ENCODE results near the gene PDIA2.
A peak's percentile ranks its signal among the peaks of the same experiment; 100 is the strongest.

PDIA2 gene

DNA sequence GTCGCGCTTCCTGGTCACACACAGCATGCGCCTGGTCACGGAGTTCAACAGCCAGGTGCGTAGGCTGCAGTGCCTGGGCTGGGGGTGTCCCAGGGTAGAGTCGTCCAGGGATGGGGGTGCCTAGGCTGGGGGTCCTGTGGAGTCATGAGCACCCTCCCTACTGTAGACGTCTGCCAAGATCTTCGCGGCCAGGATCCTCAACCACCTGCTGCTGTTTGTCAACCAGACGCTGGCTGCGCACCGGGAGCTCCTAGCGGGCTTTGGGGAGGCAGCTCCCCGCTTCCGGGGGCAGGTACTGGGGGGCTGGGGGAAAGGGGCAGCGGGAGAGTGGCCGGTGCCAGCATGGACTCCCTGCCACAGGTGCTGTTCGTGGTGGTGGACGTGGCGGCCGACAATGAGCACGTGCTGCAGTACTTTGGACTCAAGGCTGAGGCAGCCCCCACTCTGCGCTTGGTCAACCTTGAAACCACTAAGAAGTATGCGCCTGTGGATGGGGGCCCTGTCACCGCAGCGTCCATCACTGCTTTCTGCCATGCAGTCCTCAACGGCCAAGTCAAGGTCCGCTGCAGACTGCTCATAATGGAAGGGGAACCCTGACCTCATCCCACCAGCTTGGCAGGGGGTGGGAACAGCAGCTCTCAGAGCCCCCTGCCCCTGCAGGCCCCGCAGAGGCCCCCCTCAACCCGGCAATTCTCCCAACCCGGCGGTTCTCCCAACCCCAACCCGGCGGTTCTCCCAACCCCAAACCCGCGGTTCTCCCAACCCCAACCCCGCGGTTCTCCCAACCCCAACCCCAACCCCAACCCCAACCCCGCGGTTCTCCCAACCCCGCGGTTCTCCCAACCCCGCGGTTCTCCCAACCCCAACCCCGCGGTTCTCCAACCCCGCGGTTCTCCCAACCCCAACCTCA lies 2.4 kb downstream of the PDIA2 start:
- Histone ChIP-seq H3K27ac (ENCODE audit: extremely low read depth, low read depth, low read length) (no peak overlapping the region), H3K9me3 (ENCODE audit: control insufficient read depth, insufficient read depth, low read depth, low read length) (no peaks in the 10 kb centered on the region), H3K4me1 (ENCODE audit: control insufficient read depth, insufficient read depth, low read length) (no peaks in the 10 kb centered on the region), H3K4me3 (ENCODE audit: low read depth, low read length) (no peak overlapping the region), H3K36me3 (ENCODE audit: control insufficient read depth in 2 of 2, insufficient read depth in 1 of 2, low read length in 2 of 2) (peaks cover 0 to 46% of the 10 kb centered on the region in 2 experiments; a peak in 2 of 3 replicates)
- POLR2A ChIA-PET: interaction anchor here (0.6 kb wide), 1 partner anchor 173 kb away, joined by 4 read pairs; no protein-coding TSS in a partner anchor
- TF ChIP-seq ATF2 (tag by site-specific recombination; IDR thresholded peaks at IDR 0.05; ENCODE audit: low read depth) (no peak), SCRT1 (tag by site-specific recombination; IDR thresholded peaks at IDR 0.05; ENCODE audit: borderline replicate concordance) (peak; percentile 52; the same call in 1 of the 2 replicates), ZNF121 (tag by site-specific recombination; IDR thresholded peaks at IDR 0.05) (no peak), SCRT2 (tag by site-specific recombination; IDR thresholded peaks at IDR 0.05) (peak; percentile 35; the same call in 1 of the 2 replicates), BCL11B (tag by site-specific recombination; IDR thresholded peaks at IDR 0.05; ENCODE audit: low read depth) (peak; percentile 27; the same call in 1 of the 2 replicates), ZNF555 (tag by site-specific recombination; conservative IDR thresholded peaks at IDR 0.05) (no peak)
- TF ChIP-seq, protein P1, sequence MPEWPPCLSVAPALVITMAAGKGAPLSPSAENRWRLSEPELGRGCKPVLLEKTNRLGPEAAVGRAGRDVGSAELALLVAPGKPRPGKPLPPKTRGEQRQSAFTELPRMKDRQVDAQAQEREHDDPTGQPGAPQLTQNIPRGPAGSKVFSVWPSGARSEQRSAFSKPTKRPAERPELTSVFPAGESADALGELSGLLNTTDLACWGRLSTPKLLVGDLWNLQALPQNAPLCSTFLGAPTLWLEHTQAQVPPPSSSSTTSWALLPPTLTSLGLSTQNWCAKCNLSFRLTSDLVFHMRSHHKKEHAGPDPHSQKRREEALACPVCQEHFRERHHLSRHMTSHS (tag by site-specific recombination; IDR thresholded peaks at IDR 0.05): no peak
- TF ChIP-seq, protein P2, sequence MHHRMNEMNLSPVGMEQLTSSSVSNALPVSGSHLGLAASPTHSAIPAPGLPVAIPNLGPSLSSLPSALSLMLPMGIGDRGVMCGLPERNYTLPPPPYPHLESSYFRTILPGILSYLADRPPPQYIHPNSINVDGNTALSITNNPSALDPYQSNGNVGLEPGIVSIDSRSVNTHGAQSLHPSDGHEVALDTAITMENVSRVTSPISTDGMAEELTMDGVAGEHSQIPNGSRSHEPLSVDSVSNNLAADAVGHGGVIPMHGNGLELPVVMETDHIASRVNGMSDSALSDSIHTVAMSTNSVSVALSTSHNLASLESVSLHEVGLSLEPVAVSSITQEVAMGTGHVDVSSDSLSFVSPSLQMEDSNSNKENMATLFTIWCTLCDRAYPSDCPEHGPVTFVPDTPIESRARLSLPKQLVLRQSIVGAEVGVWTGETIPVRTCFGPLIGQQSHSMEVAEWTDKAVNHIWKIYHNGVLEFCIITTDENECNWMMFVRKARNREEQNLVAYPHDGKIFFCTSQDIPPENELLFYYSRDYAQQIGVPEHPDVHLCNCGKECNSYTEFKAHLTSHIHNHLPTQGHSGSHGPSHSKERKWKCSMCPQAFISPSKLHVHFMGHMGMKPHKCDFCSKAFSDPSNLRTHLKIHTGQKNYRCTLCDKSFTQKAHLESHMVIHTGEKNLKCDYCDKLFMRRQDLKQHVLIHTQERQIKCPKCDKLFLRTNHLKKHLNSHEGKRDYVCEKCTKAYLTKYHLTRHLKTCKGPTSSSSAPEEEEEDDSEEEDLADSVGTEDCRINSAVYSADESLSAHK (tag by site-specific recombination; IDR thresholded peaks at IDR 0.05): peak; percentile 70; the same call in 1 of the 2 replicates
- TF ChIP-seq, protein P3, sequence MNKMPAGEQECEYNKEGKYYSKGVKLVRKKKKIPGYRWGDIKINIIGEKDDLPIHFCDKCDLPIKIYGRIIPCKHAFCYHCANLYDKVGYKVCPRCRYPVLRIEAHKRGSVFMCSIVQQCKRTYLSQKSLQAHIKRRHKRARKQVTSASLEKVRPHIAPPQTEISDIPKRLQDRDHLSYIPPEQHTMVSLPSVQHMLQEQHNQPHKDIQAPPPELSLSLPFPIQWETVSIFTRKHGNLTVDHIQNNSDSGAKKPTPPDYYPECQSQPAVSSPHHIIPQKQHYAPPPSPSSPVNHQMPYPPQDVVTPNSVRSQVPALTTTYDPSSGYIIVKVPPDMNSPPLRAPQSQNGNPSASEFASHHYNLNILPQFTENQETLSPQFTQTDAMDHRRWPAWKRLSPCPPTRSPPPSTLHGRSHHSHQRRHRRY (tag by site-specific recombination; IDR thresholded peaks at IDR 0.05): no peak
- CTCF ChIA-PET: no interaction called here

DNA sequence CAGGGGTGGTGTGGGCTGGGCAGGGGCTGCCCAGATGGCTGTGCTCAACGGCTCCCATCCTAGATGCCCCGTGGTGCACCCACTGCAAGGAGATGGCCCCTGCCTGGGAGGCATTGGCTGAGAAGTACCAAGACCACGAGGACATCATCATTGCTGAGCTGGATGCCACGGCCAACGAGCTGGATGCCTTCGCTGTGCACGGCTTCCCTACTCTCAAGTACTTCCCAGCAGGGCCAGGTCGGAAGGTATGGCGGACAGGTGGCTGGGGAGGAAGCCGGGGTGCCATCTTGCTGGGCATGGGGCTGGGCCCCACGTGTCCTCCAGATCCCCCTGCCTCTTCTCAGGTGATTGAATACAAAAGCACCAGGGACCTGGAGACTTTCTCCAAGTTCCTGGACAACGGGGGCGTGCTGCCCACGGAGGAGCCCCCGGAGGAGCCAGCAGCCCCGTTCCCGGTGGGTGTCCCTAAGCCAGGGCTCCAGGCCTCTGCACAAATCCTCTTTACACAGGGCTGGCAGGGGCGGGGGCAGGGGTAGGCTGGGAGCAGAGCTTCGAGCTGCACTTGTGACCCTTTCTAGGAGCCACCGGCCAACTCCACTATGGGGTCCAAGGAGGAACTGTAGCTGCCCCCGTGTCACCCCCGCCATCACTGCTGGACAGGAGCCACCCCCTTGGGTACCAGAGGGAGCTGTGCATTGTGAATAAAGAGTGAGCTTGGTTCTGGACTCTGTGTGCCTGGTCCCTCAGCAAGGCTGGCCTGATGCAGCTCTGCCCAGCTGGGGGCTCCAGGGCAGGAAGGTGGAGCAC lies 3.7 kb downstream of the PDIA2 start:
- H3K4me3 ChIP-seq (ENCODE audit: low read depth, low read length): no peak overlapping the region
- H3K36me3 ChIP-seq (ENCODE audit: control insufficient read depth in 2 of 2, insufficient read depth in 1 of 2, low read length in 2 of 2): peaks cover 0 to 58% of the 10 kb centered on the region in 2 experiments; a peak in 2 of 3 replicates
- H3K27ac ChIP-seq (ENCODE audit: extremely low read depth, low read depth, low read length): no peak overlapping the region
- ChIA-PET POLR2A (no interaction called here), CTCF (no interaction called here)
- TF ChIP-seq ZNF600 (tag by site-specific recombination; IDR thresholded peaks at IDR 0.05): 0 out of 2 replicates have a peak, but pooled peaks have one; percentile 13
- TF ChIP-seq GLI4 (tag by site-specific recombination; IDR thresholded peaks at IDR 0.05): no peak
- TF ChIP-seq, protein P4, sequence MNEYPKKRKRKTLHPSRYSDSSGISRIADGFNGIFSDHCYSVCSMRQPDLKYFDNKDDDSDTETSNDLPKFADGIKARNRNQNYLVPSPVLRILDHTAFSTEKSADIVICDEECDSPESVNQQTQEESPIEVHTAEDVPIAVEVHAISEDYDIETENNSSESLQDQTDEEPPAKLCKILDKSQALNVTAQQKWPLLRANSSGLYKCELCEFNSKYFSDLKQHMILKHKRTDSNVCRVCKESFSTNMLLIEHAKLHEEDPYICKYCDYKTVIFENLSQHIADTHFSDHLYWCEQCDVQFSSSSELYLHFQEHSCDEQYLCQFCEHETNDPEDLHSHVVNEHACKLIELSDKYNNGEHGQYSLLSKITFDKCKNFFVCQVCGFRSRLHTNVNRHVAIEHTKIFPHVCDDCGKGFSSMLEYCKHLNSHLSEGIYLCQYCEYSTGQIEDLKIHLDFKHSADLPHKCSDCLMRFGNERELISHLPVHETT (tag by site-specific recombination; IDR thresholded peaks at IDR 0.05): no peak
- no peak for TF ChIP-seq SCRT2 (tag by site-specific recombination; IDR thresholded peaks at IDR 0.05)
- no peak for TF ChIP-seq ZNF169 (tag by site-specific recombination; IDR thresholded peaks at IDR 0.05)
- no peak for TF ChIP-seq ZNF266 (tag by site-specific recombination; IDR thresholded peaks at IDR 0.05; ENCODE audit: low read depth)
- no peak for TF ChIP-seq ZFP69B (tag by site-specific recombination; IDR thresholded peaks at IDR 0.05)
- TF ChIP-seq WT1 (tag by site-specific recombination; IDR thresholded peaks at IDR 0.05): no peak
- TF ChIP-seq ZNF16 (tag by site-specific recombination; IDR thresholded peaks at IDR 0.05; ENCODE audit: low read depth): no peak
- no peak for TF ChIP-seq ZNF830 (tag by site-specific recombination; IDR thresholded peaks at IDR 0.05; ENCODE audit: low read depth)
- no peak for TF ChIP-seq ZNF184 (tag by site-specific recombination; IDR thresholded peaks at IDR 0.05)
- 0 out of 2 replicates have a peak, but pooled peaks have one; percentile 9 for TF ChIP-seq EGR2 (tag by site-specific recombination; IDR thresholded peaks at IDR 0.05; ENCODE audit: low read depth)
- no peak for TF ChIP-seq ZNF423 (tag by site-specific recombination; IDR thresholded peaks at IDR 0.05)
- no peak for TF ChIP-seq ZNF121 (tag by site-specific recombination; IDR thresholded peaks at IDR 0.05)
- no peaks in the 10 kb centered on the region for H3K9me3 ChIP-seq (ENCODE audit: control insufficient read depth, insufficient read depth, low read depth, low read length)
- no peaks in the 10 kb centered on the region for H3K4me1 ChIP-seq (ENCODE audit: control insufficient read depth, insufficient read depth, low read length)

Data from HEK293 (cell line).